Naive thymus-derived CD4-positive, alpha-beta T cell (primary cell): Measurements from ENCODE around the gene CD33. TPM values are rescaled to one million over a fixed set of nuclear protein-coding genes. Genes with fewer than 3 reads are reported as not detected.
A peak's percentile ranks its signal among the peaks of the same experiment; 100 is the strongest.

Source experiments
- ATAC-seq: fragments of 150-1000 bp; cut with Tn5 transposase; 2 replicates; pipeline ENCODE4 v1.10.0; 2021; ENCODE audit warnings: mild to moderate bottlenecking, moderate library complexity
- CTCF ChIA-PET: fragments of 350-600 bp; sonication (Branson Sonifier 250); formaldehyde crosslinking; loops from one replicate; lab custom pipeline; 2021; ENCODE audit warnings: antibody characterized with exemption; lab: Charles Lee
- POLR2A ChIA-PET: fragments of 350-600 bp; sonication (Branson Sonifier 250); formaldehyde crosslinking; loops from one replicate; lab custom pipeline; 2021; ENCODE audit warnings: antibody characterized with exemption, inconsistent platforms; lab: Charles Lee
- DNase-seq, 9 donors: peaks; one replicate each; pipeline versions ENCODE4 v3.0.0 to v3.0.0-alpha.2; 2020 to 2022; ENCODE audit warnings: mixed read lengths in 1 of 9
- H3K27ac ChIP-seq: one replicate; pipeline ENCODE4 v1.7.0; 2013; ENCODE audit warnings: mild to moderate bottlenecking, low read depth, low read length, moderate library complexity
- H3K27me3 ChIP-seq, 2 donors: one replicate each; pipeline ENCODE4 v1.7.0; 2013; ENCODE audit warnings: low read length in 2 of 2, mild to moderate bottlenecking in 2 of 2, moderate library complexity in 2 of 2; ENCODE audit not compliant: control insufficient read depth in 2 of 2, insufficient read depth in 2 of 2
- H3K36me3 ChIP-seq, 3 experiments: 1 replicate in 2 of 3; 2 replicates in 1 of 3; pipeline ENCODE4 v1.7.0; 2013; ENCODE audit warnings: low read length in 3 of 3, mild to moderate bottlenecking in 3 of 3, moderate library complexity in 1 of 3; ENCODE audit not compliant: insufficient read depth in 3 of 3, control insufficient read depth in 2 of 3
- H3K4me1 ChIP-seq, 2 donors: one replicate each; pipeline ENCODE4 v1.7.0; 2013; ENCODE audit warnings: low read length in 2 of 2, mild to moderate bottlenecking in 2 of 2, moderate library complexity in 1 of 2; ENCODE audit not compliant: control insufficient read depth in 2 of 2, insufficient read depth in 2 of 2
- H3K4me3 ChIP-seq: 2 replicates; pipeline ENCODE4 v1.7.0; 2013; ENCODE audit warnings: mild to moderate bottlenecking, low read length
- H3K9me3 ChIP-seq, 3 experiments: 1 replicate in 2 of 3; 2 replicates in 1 of 3; pipeline ENCODE4 v1.7.0; 2013; ENCODE audit warnings: low read length in 3 of 3; ENCODE audit not compliant: control insufficient read depth in 2 of 3
- H3K27ac Mint-ChIP-seq, 9 donors: one replicate each; pipeline ENCODE4 v1.8.0; 2020 to 2022; ENCODE audit warnings: mixed read lengths in 9 of 9, mild to moderate bottlenecking in 8 of 9, moderate library complexity in 5 of 9, inconsistent platforms in 2 of 9
- H3K27me3 Mint-ChIP-seq, 5 donors: one replicate each; pipeline ENCODE4 v1.8.0; 2021 to 2022; ENCODE audit warnings: mixed read lengths in 5 of 5, mild to moderate bottlenecking in 1 of 5
- H3K36me3 Mint-ChIP-seq, 5 donors: one replicate each; pipeline ENCODE4 v1.8.0; 2020 to 2022; ENCODE audit warnings: mixed read lengths in 5 of 5, mild to moderate bottlenecking in 3 of 5, inconsistent platforms in 1 of 5
- H3K4me1 Mint-ChIP-seq, 7 donors: one replicate each; pipeline ENCODE4 v1.8.0; 2020 to 2022; ENCODE audit warnings: mixed read lengths in 7 of 7, mild to moderate bottlenecking in 3 of 7, inconsistent platforms in 1 of 7
- H3K4me3 Mint-ChIP-seq, 10 donors: one replicate each; pipeline ENCODE4 v1.8.0; 2020 to 2022; ENCODE audit warnings: mild to moderate bottlenecking in 10 of 10, mixed read lengths in 10 of 10, moderate library complexity in 6 of 10, inconsistent platforms in 2 of 10
- H3K9me3 Mint-ChIP-seq, 11 donors: one replicate each; pipeline ENCODE4 v1.8.0; 2020 to 2022; ENCODE audit warnings: mixed read lengths in 11 of 11, mild to moderate bottlenecking in 4 of 11, inconsistent platforms in 1 of 11, moderate library complexity in 1 of 11
- intact Hi-C, 2 donors: fragments of 100-400 bp; cut with micrococcal nuclease; formaldehyde crosslinking; loops; one replicate each; pipeline ENCODE4 v1.15.1; 2023
- polyA plus RNA-seq, 2 donors: library from polyadenylated mRNA; unstranded; fragments of 300-500 nt; fragmentation: Illumina TruSeq; gene quantifications; one replicate each; pipeline ENCODE4 v1.2.3, GENCODE V29; 2021
- total RNA-seq, 6 experiments: library from RNA in 5 of 6; stranded (reverse) in 5 of 6; gene quantifications; 1 replicate in 5 of 6; 2 replicates in 1 of 6; pipeline ENCODE4 v1.2.3 and lab custom pipeline; 2021 to 2026

Gene CD33
- total and polyA plus RNA-seq, 7 experiments from 2014 or later, result 0.51 to 59.2 (median 5.0) TPM; not detected in 2

- Mint-ChIP-seq H3K27ac (no peak overlapping the region), H3K27me3 (peaks cover 33 to 58% (median 39%) of the 10 kb centered on the region in 5 donors), H3K36me3 (peaks cover 0 to 1% (median 0%) of the 10 kb centered on the region in 5 donors), H3K9me3 (peaks cover 0 to 5% (median 0%) of the 10 kb centered on the region in 11 donors), H3K4me1 (peaks cover 0 to 28% (median 0%) of the 10 kb centered on the region in 7 donors), H3K4me3 (no peak overlapping the region)
- no peaks in the 10 kb centered on the region for H3K4me1 ChIP-seq
- H3K27me3 ChIP-seq, result no peaks in the 10 kb centered on the region
- POLR2A ChIA-PET, result no interaction called here
- CTCF ChIA-PET, result no interaction called here
- ATAC-seq (no peak), DNase-seq (no peak)
- H3K36me3 ChIP-seq, result no peaks in the 10 kb centered on the region
- intact Hi-C loops, result no loop called here
- no peak overlapping the region for H3K27ac ChIP-seq
- H3K9me3 ChIP-seq, result no peaks in the 10 kb centered on the region
- no peak overlapping the region for H3K4me3 ChIP-seq
Observed at GRCh38 chr19:51220996-51221395, 3.9 kb upstream of the CD33 start.

DNA sequence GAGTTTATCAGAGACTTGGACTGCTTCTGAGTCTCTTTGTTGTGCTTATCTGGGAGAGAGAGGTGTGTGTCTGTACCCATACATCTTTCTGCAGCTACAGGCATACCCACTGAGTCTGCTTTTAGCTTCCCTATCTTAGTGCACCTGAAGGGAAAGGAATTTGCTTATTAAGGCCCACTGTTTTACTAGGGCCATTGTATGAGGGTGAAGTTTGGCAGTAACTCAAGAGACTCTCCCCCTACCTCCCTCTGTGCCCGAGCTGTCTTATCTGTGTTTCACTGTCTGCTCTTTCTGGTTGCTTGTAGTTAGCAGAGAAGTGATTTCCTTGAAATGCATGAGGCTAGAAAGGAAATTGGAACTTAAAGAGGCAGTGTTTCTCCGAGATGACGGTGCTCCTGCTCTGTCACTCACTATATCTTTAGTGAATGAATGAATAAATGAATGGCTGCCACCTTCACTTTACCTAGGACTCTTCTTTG is 678 bp upstream of the CD33 start:
- no peaks in the 10 kb centered on the region for H3K36me3 ChIP-seq
- H3K4me3 Mint-ChIP-seq, result peak overlapping the region in 2 of 10 donors; percentile 15 to 73
- no peak for DNase-seq
- peak overlapping the region in 2 of 9 donors; percentile 6 to 81 for H3K27ac Mint-ChIP-seq
- H3K27ac ChIP-seq, result no peak overlapping the region
- H3K9me3 ChIP-seq, result no peaks in the 10 kb centered on the region
- H3K4me1 ChIP-seq, result no peaks in the 10 kb centered on the region
- H3K4me1 Mint-ChIP-seq, result peaks cover 0 to 42% (median 0%) of the 10 kb centered on the region in 7 donors
- H3K9me3 Mint-ChIP-seq, result peaks cover 0 to 2% (median 0%) of the 10 kb centered on the region in 11 donors
- CTCF ChIA-PET, result no interaction called here
- intact Hi-C loops, result loop anchor here in 1 of 2 donors (2.0 kb wide), 1 partner anchor 65 kb away; no protein-coding TSS in a partner anchor
- peaks cover 0 to 8% (median 0%) of the 10 kb centered on the region in 5 donors for H3K36me3 Mint-ChIP-seq
- peaks cover 42 to 75% (median 53%) of the 10 kb centered on the region in 5 donors for H3K27me3 Mint-ChIP-seq
- POLR2A ChIA-PET, result no interaction called here
- H3K4me3 ChIP-seq, result no peak overlapping the region
- no peak for ATAC-seq
- H3K27me3 ChIP-seq, result no peaks in the 10 kb centered on the region

GRCh38 chr19:51226067-51226466 is 1.2 kb downstream of the CD33 start:
- Histone ChIP-seq H3K9me3 (no peaks in the 10 kb centered on the region), H3K27ac (no peak overlapping the region), H3K27me3 (no peaks in the 10 kb centered on the region), H3K36me3 (no peaks in the 10 kb centered on the region), H3K4me1 (no peaks in the 10 kb centered on the region), H3K4me3 (no peak overlapping the region)
- H3K27me3 Mint-ChIP-seq, result peaks cover 40 to 73% (median 48%) of the 10 kb centered on the region in 5 donors
- peaks cover 0 to 2% (median 0%) of the 10 kb centered on the region in 11 donors for H3K9me3 Mint-ChIP-seq
- no peak for ATAC-seq
- POLR2A ChIA-PET, result no interaction called here
- CTCF ChIA-PET, result no interaction called here
- H3K36me3 Mint-ChIP-seq, result peaks cover 0 to 9% (median 0%) of the 10 kb centered on the region in 5 donors
- H3K27ac Mint-ChIP-seq, result peak overlapping the region in 1 of 9 donors; percentile 81
- intact Hi-C loops, result loop anchor here in 1 of 2 donors (2.0 kb wide), 1 partner anchor 33 kb away; no protein-coding TSS in a partner anchor
- peak overlapping the region in 1 of 10 donors; percentile 73 for H3K4me3 Mint-ChIP-seq
- DNase-seq, result no peak
- peaks cover 0 to 38% (median 0%) of the 10 kb centered on the region in 7 donors for H3K4me1 Mint-ChIP-seq

DNA sequence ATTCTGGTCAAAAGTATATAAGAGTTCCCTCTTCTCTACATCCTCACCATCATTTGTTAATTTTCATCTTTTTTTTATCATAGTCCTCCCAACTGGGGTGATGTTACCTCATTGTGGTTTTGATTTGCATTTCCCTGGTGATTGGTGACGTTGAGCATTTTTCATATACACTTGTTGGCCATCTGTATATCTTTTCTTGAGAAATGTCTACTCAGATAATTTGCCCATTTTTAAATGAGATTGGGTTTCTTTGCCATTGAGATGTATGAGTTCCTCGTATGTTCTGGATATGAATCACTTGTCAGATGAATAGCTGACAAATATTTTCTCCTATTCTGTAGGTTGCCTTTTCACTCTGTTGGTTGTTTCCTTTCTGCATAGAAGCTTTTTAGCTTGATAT is 2.4 kb downstream of the CD33 start:
- H3K27ac ChIP-seq, result no peak overlapping the region
- no peaks in the 10 kb centered on the region for H3K36me3 ChIP-seq
- H3K4me3 ChIP-seq, result no peak overlapping the region
- peaks cover 0 to 9% (median 0%) of the 10 kb centered on the region in 5 donors for H3K36me3 Mint-ChIP-seq
- POLR2A ChIA-PET, result no interaction called here
- H3K4me1 Mint-ChIP-seq, result peaks cover 0 to 38% (median 0%) of the 10 kb centered on the region in 7 donors
- H3K27me3 ChIP-seq, result no peaks in the 10 kb centered on the region
- CTCF ChIA-PET, result no interaction called here
- no peaks in the 10 kb centered on the region for H3K9me3 ChIP-seq
- peaks cover 49 to 74% (median 56%) of the 10 kb centered on the region in 5 donors for H3K27me3 Mint-ChIP-seq
- H3K9me3 Mint-ChIP-seq, result peaks cover 0 to 4% (median 0%) of the 10 kb centered on the region in 11 donors
- DNase-seq (no peak), ATAC-seq (no peak)
- no peak overlapping the region for H3K27ac Mint-ChIP-seq
- H3K4me1 ChIP-seq, result no peaks in the 10 kb centered on the region
- peak overlapping the region in 1 of 10 donors; percentile 11 for H3K4me3 Mint-ChIP-seq
- intact Hi-C loops, result loop anchor here in 1 of 2 donors (2.0 kb wide), 1 partner anchor 31 kb away; no protein-coding TSS in a partner anchor

DNA sequence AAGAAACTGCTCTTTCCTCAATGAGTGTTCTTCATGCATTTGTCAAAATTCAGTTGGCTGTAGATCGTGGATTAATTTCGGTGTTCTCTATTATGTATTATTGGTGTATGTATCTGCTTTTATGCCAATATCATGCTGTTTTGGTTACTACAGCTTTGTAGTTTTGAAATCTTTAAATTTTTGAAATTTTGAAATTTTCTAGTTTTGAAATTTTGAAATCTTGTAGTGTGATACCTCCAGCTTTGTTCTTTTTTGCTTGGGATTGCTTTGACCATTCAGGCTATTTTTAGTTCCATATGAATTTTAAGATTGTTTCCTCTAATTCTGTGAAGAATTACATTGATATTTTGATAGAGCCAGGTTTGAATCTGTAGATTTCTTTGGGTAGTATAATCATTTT is 3.1 kb downstream of the CD33 start:
- H3K36me3 Mint-ChIP-seq, result peaks cover 0 to 9% (median 0%) of the 10 kb centered on the region in 5 donors
- peaks cover 0 to 38% (median 0%) of the 10 kb centered on the region in 7 donors for H3K4me1 Mint-ChIP-seq
- POLR2A ChIA-PET, result no interaction called here
- Histone ChIP-seq H3K36me3 (no peaks in the 10 kb centered on the region), H3K27me3 (peaks cover 0 to 3% of the 10 kb centered on the region in 2 donors), H3K4me3 (no peak overlapping the region), H3K9me3 (no peaks in the 10 kb centered on the region), H3K27ac (no peak overlapping the region), H3K4me1 (no peaks in the 10 kb centered on the region)
- peaks cover 49 to 76% (median 61%) of the 10 kb centered on the region in 5 donors for H3K27me3 Mint-ChIP-seq
- H3K27ac Mint-ChIP-seq, result no peak overlapping the region
- no peak overlapping the region for H3K4me3 Mint-ChIP-seq
- DNase-seq (no peak), ATAC-seq (no peak)
- H3K9me3 Mint-ChIP-seq, result peaks cover 0 to 9% (median 0%) of the 10 kb centered on the region in 11 donors
- CTCF ChIA-PET, result no interaction called here
- intact Hi-C loops, result loop anchor here in 1 of 2 donors (2.0 kb wide), 1 partner anchor 31 kb away; no protein-coding TSS in a partner anchor

GRCh38 chr19:51240866-51241265 is 16.0 kb downstream of the CD33 start:
- ChIA-PET CTCF (no interaction called here), POLR2A (no interaction called here)
- intact Hi-C loops, result no loop called here

More at GRCh38 chr19:51240866-51241265, 16.0 kb downstream of the CD33 start:
- no peak for ATAC-seq
- Mint-ChIP-seq H3K4me1 (peaks cover 0 to 16% (median 5%) of the 10 kb centered on the region in 7 donors), H3K36me3 (peaks cover 0 to 8% (median 0%) of the 10 kb centered on the region in 5 donors), H3K9me3 (peaks cover 0 to 7% (median 0%) of the 10 kb centered on the region in 11 donors), H3K27me3 (peaks cover 14 to 26% (median 20%) of the 10 kb centered on the region in 5 donors), H3K27ac (no peak overlapping the region), H3K4me3 (no peak overlapping the region)
- Histone ChIP-seq H3K27ac (no peak overlapping the region), H3K36me3 (no peaks in the 10 kb centered on the region), H3K4me1 (no peaks in the 10 kb centered on the region), H3K9me3 (no peaks in the 10 kb centered on the region), H3K4me3 (no peak overlapping the region), H3K27me3 (no peaks in the 10 kb centered on the region)
- no peak for DNase-seq
